Islet precursor cell (in vitro differentiated cells): ENCODE data around the gene FHIT.

ENCODE experiments used
- DNase-seq: peaks from one replicate; pipeline ENCODE4 v3.0.0-alpha.2; 2018

FHIT gene

DNA sequence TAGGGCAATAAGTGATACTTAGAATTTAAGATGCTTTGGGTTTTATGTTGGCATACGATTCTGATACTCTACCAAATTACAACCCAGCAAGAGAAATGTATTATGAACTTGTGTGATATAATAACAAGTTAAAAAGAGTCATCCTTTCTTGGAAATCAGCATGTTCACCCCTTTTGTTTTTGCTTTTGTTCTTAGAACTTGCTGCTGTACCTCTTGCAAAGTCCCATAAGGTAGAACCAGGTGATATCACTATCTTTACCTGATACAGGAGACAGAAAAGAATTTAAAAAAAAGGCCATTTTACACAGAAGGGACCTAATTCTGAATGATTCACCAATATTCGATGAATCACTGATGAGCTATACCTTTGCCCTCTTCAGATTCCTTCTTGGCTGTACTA, 810.4 kb downstream of the FHIT start:
- no peak for DNase-seq

DNA sequence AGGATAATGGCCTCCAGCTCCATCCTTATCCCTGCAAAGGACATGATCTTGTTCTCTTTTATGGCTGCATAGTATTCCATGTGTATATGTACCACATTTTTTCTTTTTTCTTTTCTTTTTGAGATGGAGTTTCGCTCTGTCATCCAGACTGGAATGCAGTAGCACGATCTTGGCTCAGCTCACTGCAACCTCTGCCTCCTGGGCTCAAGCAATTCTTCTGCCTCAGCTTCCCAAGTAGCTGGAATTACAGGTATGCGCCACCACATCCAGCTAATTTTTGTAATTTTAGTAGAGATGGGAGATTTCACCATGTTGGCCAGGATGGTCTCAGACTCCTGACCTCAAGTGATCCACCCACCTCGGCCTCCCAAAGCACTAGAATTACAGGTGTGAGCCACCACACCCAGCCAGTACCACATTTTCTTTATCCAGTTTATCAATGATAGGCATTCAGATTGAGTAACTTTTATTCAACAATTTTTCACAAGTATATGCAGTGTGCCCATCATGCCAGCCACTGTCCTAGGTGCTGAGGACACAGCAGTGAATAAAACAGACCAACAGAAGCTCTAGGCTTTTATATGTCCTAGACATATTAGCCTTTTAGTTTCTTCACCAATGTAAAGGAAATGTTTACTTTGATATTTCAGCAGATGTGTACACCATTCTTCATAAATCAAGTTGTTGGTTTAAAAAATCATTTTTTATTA, 815.2 kb downstream of the FHIT start:
- no peak for DNase-seq

DNA sequence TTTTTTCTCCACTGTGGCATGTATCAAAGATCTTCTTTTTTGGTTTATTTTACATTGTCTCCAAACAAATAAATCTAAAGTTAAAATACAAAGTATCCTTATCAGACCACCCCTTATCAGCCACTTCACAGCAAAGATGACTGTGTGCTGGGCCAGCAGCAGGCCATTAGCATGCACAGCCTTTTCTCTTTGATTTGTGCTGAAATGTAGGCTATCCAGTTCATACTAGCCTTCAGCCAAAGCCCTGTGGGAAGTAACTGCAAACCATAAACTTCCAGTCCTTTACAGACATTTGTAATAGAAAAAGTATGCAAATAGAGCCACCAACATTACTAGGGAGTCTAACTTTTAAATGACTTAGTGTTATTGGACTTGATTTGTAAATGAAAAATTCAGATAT, 816.3 kb downstream of the FHIT start:
- DNase-seq: no peak

- DNase-seq: no peak
Observed at GRCh38 chr3:60434323-60434722, 816.9 kb downstream of the FHIT start.

GRCh38 chr3:60431599-60431958, 819.7 kb downstream of the FHIT start:
- DNase-seq: peak; percentile 56

- DNase-seq: no peak
Observed at GRCh38 chr3:60430205-60430604, 821.0 kb downstream of the FHIT start.

DNA sequence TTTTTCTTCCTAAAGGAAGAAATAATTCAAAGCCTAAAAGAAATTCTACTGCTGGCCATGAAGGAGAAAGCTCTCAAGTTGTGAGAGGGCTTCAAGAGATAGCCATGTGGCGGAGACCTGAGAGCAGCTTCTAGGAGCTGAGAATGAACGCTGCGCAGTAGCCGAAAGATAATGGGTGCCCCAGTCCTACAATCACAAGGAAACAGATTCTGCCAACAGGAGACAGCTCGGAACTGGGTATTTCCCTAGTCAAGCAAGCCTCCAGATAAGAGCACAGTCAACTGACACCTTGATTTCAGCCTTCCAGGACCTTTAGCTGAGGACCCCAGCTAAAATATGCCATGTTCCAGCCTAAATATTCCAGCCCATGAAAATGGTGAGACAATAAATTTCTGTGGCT, 824.1 kb downstream of the FHIT start:
- no peak for DNase-seq

DNA sequence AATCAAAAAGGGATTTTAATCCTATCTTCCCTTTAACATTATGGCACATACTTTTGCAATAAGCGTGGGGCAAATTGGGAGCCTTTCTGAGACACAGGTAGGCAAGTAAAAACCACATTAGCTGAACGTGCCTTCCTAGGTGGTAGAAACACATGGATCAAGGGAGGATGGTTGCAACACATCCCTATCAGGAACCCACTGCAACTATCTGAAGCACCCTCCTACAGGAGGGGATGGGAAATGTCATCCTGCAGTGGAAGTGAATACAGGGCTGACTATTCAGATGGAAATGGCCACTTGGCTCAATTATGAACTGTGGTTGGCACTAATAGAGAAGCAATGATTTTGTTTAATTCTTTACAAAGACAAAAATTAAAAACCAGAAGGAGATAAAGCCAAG, 826.3 kb downstream of the FHIT start:
- DNase-seq: no peak

- DNase-seq: no peak
Observed at GRCh38 chr3:60424034-60424433, 827.2 kb downstream of the FHIT start.

GRCh38 chr3:60423556-60423955, 827.7 kb downstream of the FHIT start:
- no peak for DNase-seq

DNA sequence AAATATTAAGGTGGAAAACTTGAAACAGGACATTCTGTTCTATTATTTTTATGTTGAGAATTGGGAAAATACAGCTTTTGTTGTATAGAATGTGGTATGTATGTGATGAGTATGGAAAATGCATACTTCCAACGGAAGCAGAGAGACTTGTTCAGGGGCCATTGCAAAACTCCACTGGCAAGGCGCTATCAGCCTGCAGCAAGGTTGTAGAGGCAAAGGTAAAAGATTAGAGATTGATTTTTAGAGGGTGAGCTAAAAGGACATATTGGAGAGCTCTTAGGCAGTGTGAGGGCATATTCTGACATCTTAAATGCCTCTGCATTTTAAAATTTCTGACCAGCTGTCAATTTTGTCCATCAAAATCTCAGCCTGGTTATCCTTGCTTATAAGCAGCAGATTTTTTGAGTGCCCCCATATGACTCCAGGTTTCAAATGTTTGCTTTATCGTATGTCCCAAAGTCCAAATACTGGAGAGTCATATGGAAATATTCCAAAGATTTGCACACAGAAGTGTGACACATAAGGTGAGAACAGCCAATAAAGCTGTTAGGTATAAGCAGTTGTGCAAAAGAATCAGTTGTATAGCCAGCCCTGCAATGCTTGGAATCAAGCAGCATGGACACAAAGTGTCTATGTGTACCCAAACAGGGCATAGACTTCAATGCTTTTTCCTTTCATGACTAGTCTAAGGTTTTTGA, 829.4 kb downstream of the FHIT start:
- no peak for DNase-seq

- peak; percentile 63 for DNase-seq
Observed at GRCh38 chr3:60417576-60417975, 833.7 kb downstream of the FHIT start.

DNA sequence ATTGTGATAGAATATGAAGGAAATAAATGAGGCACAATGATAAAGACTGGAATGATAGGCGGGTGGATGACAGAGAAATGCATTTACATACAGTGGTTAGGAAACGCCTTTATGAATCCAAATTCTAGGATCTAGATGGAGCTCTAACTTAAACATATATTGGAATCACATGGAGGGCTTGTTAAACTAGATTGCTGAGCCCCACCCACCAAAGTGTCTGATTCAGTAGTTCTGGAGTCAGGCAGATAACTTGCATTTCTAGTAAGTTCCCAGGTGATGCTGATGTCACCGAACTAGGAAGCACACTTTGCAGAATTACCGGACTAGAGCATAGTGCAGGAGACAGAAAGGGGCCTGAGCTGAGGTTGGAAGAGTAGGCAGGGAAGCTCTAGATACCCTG, 837.2 kb downstream of the FHIT start:
- no peak for DNase-seq

DNA sequence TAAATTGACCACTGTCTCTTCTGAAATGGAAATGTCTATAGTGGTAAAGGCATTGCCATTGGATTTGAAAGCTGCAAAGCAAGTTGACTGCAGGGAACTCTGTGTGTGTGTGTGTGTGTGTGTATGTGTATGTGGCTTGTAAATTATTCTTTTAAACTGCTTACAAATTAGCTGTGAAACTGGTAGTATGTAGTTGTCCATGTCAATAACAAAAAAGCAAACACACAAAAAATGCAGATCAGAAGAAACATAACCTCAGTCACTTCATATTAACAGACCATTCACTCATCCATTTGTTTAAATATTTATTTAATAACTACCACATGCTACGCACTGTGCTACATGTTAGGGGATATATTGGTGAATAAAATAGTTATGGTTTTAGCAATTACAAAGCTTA, 837.7 kb downstream of the FHIT start:
- no peak for DNase-seq

- no peak for DNase-seq
Observed at GRCh38 chr3:60403866-60404265, 847.4 kb downstream of the FHIT start.

DNA sequence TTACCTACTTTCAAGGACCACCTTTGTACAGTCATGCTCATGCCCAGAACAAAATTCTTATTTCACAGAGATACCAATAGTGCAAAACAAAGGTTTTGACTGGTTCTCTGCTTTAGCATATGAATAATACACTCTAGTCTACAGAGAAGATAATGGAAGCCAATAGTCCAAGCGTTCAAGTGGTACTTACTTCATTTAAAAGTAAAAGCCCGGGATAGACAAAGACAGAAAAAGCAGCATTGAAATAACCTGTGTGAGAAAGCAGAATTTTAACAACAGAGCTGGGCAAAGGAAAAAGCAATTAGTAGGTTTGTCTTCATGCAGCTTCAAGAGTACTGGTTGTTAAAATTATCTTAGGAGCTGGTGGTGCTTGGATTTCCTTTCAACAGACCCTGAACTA, 848.3 kb downstream of the FHIT start:
- no peak for DNase-seq

DNA sequence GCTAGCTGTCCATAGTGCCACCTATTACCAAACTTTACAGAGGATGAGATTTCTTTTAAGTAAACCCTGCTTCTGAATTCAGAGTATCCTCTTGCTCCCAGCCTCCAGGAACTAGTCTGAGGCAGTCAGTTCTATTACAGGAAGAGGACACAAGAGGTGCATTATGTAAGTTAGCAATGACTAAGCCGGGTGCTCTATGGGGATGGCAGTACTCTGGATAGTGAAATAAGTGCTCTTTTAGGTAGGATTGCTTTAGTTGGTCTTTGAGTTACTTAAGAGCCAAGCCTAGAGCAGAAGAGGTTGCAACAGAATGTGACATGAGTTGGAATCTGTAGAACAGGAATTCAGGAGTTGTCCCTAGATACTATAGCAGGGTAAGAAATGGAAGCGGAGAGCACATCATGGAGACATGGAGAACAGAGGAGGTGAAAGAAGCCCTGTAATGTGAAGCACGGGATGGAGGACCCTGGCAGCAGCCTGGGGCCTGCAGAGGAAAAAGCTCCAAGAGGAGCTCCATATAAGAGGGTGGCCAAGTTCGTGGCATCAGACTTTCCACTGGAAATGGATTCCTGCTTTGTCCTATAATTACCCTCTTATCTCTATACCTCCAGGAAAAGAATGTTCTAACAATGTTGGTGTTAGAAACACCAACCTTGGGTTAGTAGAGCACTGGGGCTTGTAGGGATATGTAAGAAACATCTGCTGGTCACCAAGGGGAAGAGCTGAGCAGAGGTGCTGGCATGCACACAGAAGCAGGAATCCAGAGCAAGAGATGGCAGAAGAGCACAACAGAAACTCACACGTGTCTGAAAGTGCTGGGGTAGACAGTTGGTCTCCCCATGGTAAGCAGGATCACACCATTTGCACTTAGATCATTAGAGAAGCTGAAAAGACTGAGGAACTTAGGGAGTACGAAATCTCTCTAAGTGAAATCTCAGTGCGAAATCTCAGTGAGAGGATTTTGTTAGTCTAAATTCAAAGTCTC, 851.1 kb downstream of the FHIT start:
- DNase-seq: peak; percentile 63

DNA sequence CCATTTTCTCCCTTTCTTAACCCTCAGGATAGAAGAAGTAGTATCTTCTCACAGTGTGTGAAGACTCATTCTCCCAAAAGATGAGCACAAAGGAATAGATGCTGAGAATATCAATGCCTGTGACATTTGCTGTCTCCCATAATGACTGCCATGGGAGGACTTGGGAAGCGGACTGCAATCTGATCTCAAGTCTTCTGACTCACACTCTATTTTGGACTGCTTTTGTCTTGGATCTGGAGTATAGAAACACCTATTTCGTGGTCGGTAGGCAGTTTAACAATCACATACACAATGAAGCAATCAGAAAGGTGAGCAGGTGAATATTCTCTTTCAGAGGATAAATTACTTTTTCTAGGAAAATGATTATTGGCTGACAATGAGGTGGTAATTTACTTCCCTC, 852.0 kb downstream of the FHIT start:
- DNase-seq: no peak

- no peak for DNase-seq
Observed at GRCh38 chr3:60395173-60395762, 856.0 kb downstream of the FHIT start.

DNA sequence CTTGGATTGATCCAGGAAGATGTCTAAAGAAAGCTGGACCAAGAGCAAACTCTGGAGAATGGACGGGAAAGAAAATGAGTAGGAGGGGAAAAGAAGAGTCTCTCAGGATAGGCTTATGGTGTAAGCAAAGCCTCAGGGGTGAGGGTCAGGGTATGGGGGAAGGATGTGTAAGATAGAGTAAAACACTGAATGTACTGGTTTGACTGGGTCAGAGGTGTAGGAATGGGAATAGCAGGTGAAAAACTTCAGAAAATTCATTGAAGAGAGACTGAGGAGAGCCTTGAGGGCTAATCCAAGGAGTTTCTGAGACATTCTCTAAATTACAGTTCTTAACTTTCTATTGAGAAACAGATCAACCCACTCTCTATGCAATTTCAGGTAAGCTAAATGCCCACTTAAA, 857.3 kb downstream of the FHIT start:
- no peak for DNase-seq

GRCh38 chr3:60392501-60392900, 858.8 kb downstream of the FHIT start:
- no peak for DNase-seq

- no peak for DNase-seq
Observed at GRCh38 chr3:60391292-60391691, 860.0 kb downstream of the FHIT start.

DNA sequence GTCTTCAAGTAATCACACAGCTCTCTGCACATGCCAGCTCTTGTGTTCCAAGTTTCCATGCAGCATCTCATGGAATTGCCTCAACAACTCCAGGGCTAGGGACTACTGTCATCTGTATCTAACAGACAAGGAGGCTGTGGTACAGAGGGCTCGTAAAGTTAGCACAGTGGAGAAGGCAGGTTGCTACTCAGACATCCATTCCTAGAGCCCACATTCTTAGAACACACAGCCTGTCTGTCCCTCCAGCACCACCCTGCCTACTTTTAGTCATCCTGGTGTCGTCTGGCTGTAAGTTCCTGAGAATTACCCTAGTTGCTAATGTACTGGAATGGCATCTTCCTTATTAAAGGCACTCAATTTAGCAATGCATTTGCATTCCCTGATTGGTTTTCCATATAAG, 862.5 kb downstream of the FHIT start:
- DNase-seq: peak; percentile 84
